ENCODE data around the gene KRT2.

Gene KRT2

GRCh38 chr12:52650520-52651081 is 1.4 kb downstream of the KRT2 start:
- no peak for TF ChIP-seq POLR2AphosphoS5 (IDR thresholded peaks at IDR 0.05; ENCODE audit: low read depth, low read length)

- TF ChIP-seq POLR2AphosphoS5 (IDR thresholded peaks at IDR 0.05; ENCODE audit: low read depth, low read length) (no peak), TAF1 (IDR thresholded peaks at IDR 0.05; ENCODE audit: borderline replicate concordance, insufficient read depth, low read length) (no peak), SIN3A (IDR thresholded peaks at IDR 0.05; ENCODE audit: borderline replicate concordance, insufficient read depth, low read length) (no peak), FOXP2 (optimal IDR thresholded peaks at IDR 0.05; ENCODE audit: borderline replicate concordance, extremely low read depth, extremely low read length, insufficient read depth) (no peak), REST (IDR thresholded peaks at IDR 0.05; ENCODE audit: insufficient read depth in 1 of 2, low read depth in 2 of 2, low read length in 2 of 2) (no peak)
These were observed 2.9 kb downstream of the KRT2 start for GRCh38 chr12:52649066-52649465.

GRCh38 chr12:52648012-52648550 is 3.9 kb downstream of the KRT2 start:
- no peak for TF ChIP-seq POLR2AphosphoS5 (IDR thresholded peaks at IDR 0.05; ENCODE audit: low read depth, low read length)
- no peak for TF ChIP-seq TAF1 (IDR thresholded peaks at IDR 0.05; ENCODE audit: borderline replicate concordance, insufficient read depth, low read length)
- no peak for TF ChIP-seq FOXP2 (optimal IDR thresholded peaks at IDR 0.05; ENCODE audit: borderline replicate concordance, extremely low read depth, extremely low read length, insufficient read depth)
- TF ChIP-seq SIN3A (IDR thresholded peaks at IDR 0.05; ENCODE audit: borderline replicate concordance, insufficient read depth, low read length): no peak
- TF ChIP-seq REST (IDR thresholded peaks at IDR 0.05; ENCODE audit: insufficient read depth in 1 of 2, low read depth in 2 of 2, low read length in 2 of 2): no peak

- TF ChIP-seq REST (IDR thresholded peaks at IDR 0.05; ENCODE audit: insufficient read depth in 1 of 2, low read depth in 2 of 2, low read length in 2 of 2): no peak
- no peak for TF ChIP-seq TAF1 (IDR thresholded peaks at IDR 0.05; ENCODE audit: borderline replicate concordance, insufficient read depth, low read length)
- TF ChIP-seq POLR2AphosphoS5 (IDR thresholded peaks at IDR 0.05; ENCODE audit: low read depth, low read length): no peak
- no peak for TF ChIP-seq FOXP2 (optimal IDR thresholded peaks at IDR 0.05; ENCODE audit: borderline replicate concordance, extremely low read depth, extremely low read length, insufficient read depth)
- no peak for TF ChIP-seq SIN3A (IDR thresholded peaks at IDR 0.05; ENCODE audit: borderline replicate concordance, insufficient read depth, low read length)
These were observed 4.4 kb downstream of the KRT2 start for GRCh38 chr12:52647601-52648000.

GRCh38 chr12:52646613-52647012 is 5.4 kb downstream of the KRT2 start:
- TF ChIP-seq TAF1 (IDR thresholded peaks at IDR 0.05; ENCODE audit: borderline replicate concordance, insufficient read depth, low read length): no peak
- no peak for TF ChIP-seq FOXP2 (optimal IDR thresholded peaks at IDR 0.05; ENCODE audit: borderline replicate concordance, extremely low read depth, extremely low read length, insufficient read depth)
- no peak for TF ChIP-seq POLR2AphosphoS5 (IDR thresholded peaks at IDR 0.05; ENCODE audit: low read depth, low read length)
- TF ChIP-seq SIN3A (IDR thresholded peaks at IDR 0.05; ENCODE audit: borderline replicate concordance, insufficient read depth, low read length): no peak
- no peak for TF ChIP-seq REST (IDR thresholded peaks at IDR 0.05; ENCODE audit: insufficient read depth in 1 of 2, low read depth in 2 of 2, low read length in 2 of 2)
